ENCODE measurements around the gene CDC42SE2. TPM values are rescaled to one million over a fixed set of nuclear protein-coding genes. Genes with fewer than 3 reads are reported as not detected.

Gene CDC42SE2
- total and polyA plus RNA-seq, 2 of the 4 experiments (the other 2 are of a cell fraction): 12.5 to 19.4 TPM

DNA sequence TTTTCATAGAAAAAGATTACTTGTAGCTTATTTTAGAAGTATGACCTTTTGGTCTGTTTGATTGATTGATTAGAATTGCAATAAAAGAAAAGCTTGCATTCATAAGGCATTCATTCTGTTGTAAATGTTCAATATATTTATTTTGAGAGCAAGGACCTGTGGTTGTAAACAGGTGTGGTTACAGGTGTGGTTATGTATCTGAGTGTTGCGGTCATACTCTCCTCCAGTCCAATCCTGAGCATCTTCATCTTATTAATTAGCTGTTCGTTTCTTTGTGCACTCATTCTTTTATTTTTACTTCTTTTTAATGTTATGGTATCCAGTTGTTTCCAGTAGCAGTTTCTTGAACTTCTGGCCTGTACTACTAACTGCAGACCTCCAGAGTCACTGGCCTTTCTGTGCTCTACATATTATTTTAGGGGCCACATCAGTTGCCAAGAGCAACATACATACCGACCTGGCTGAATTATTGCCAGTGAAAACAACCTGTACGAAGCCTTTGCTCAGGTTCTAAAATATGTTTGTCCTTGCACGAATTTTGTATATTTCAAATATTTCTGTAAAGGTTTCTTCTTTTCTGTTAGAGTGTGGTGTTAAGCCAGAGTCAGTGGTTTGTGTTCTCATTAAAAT, 128.7 kb downstream of the CDC42SE2 start:
- no peak overlapping the region for H2AK5ac ChIP-seq (ENCODE audit: low read depth, low read length)
- H3K23ac ChIP-seq (ENCODE audit: low read depth, low read length): no peak overlapping the region
- intact Hi-C loops (cut with micrococcal nuclease): no loop called here
- H3K9me3 ChIP-seq (ENCODE audit: control insufficient read depth, insufficient read depth, low read length): no peaks in the 10 kb centered on the region
- H4K5ac ChIP-seq (ENCODE audit: low read depth, low read length): no peak overlapping the region
- H2AK9ac ChIP-seq (replicated peaks; ENCODE audit: low read depth, low read length, poor library complexity): no peak overlapping the region
- H3K4me1 ChIP-seq (ENCODE audit: control insufficient read depth, insufficient read depth, low read length): no peaks in the 10 kb centered on the region
- H2BK20ac ChIP-seq (ENCODE audit: low read depth, low read length): no peak overlapping the region
- H3K27ac ChIP-seq (ENCODE audit: insufficient read depth, low read length): no peak overlapping the region
- no peaks in the 10 kb centered on the region for H3K27me3 ChIP-seq (ENCODE audit: control insufficient read depth, insufficient read depth, low read length)
- peaks cover 19% of the 10 kb centered on the region for H3K36me3 ChIP-seq (ENCODE audit: control insufficient read depth, insufficient read depth, low read length)
- POLR2A ChIA-PET (ENCODE audit: unreplicated experiment): no interaction called here
- H4K20me1 ChIP-seq (ENCODE audit: insufficient read depth, low read length): no peaks in the 10 kb centered on the region
- H4K8ac ChIP-seq (ENCODE audit: low read depth in 2 of 2, low read length in 2 of 2): no peak overlapping the region
- ATAC-seq (ENCODE audit: low read depth) (no peak), DNase-seq (no peak)
- H3K79me1 ChIP-seq (ENCODE audit: low read depth in 1 of 2, low read length in 2 of 2): peaks cover 7 to 11% of the 10 kb centered on the region in 2 experiments; a peak in 2 of 4 replicates
- no peak overlapping the region for H3K4me3 ChIP-seq (ENCODE audit: insufficient read depth, low read depth, low read length)
- H3K4me2 ChIP-seq (ENCODE audit: low read depth, low read length): no peak overlapping the region
- 40% methylated on average over 1 of the region's 5 CpGs; no CpG with 5 or more reads in 1 of the 2 experiments for WGBS, 2 experiments (ENCODE audit: extremely low coverage in 2 of 2, insufficient read length in 1 of 2)
- CTCF ChIA-PET: interaction anchor here (0.5 kb wide), 1 partner anchor 229 kb away, joined by 3 read pairs; no protein-coding TSS in a partner anchor
- H3K9ac ChIP-seq (ENCODE audit: low read depth, low read length): no peak overlapping the region
- H3K4ac ChIP-seq (ENCODE audit: low read depth, low read length): no peak overlapping the region
- TSS peak; percentile 63 for BruUV-seq (replicated peaks)
- TF ChIP-seq MXI1 (IDR thresholded peaks at IDR 0.05; ENCODE audit: borderline replicate concordance, low read depth, low read length) (no peak), SMC3 (IDR thresholded peaks at IDR 0.05; ENCODE audit: low read depth, low read length) (no peak), RAD21 (IDR thresholded peaks at IDR 0.05; ENCODE audit: low read length) (no peak), MAZ (IDR thresholded peaks at IDR 0.05; ENCODE audit: borderline replicate concordance, low read depth, low read length) (no peak), RCOR1 (IDR thresholded peaks at IDR 0.05; ENCODE audit: insufficient replicate concordance, low read length) (no peak), BHLHE40 (IDR thresholded peaks at IDR 0.05; ENCODE audit: low read depth, low read length) (no peak), CTCF (conservative IDR thresholded peaks at IDR 0.05; ENCODE audit: low read depth, low read length) (no peak), FOS (IDR thresholded peaks at IDR 0.05; ENCODE audit: low read depth, low read length) (no peak), MAFK (IDR thresholded peaks at IDR 0.05; ENCODE audit: low read depth, low read length) (no peak)
- TF ChIP-seq, protein P1, sequence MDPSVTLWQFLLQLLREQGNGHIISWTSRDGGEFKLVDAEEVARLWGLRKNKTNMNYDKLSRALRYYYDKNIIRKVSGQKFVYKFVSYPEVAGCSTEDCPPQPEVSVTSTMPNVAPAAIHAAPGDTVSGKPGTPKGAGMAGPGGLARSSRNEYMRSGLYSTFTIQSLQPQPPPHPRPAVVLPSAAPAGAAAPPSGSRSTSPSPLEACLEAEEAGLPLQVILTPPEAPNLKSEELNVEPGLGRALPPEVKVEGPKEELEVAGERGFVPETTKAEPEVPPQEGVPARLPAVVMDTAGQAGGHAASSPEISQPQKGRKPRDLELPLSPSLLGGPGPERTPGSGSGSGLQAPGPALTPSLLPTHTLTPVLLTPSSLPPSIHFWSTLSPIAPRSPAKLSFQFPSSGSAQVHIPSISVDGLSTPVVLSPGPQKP (IDR thresholded peaks at IDR 0.05; ENCODE audit: borderline replicate concordance, low read depth, low read length): no peak
- H3K14ac ChIP-seq (replicated peaks; ENCODE audit: low read depth, low read length): no peak overlapping the region
- no peak overlapping the region for H2BK120ac ChIP-seq (ENCODE audit: low read depth, low read length)
- in situ Hi-C loops (cut with MboI; ENCODE audit: low sequenced_read_pairs): no loop called here
- H2BK5ac ChIP-seq (ENCODE audit: low read depth, low read length, poor library complexity, severe bottlenecking): no peak overlapping the region
- H3K56ac ChIP-seq (ENCODE audit: extremely low read depth, insufficient read depth, low read length): no peak overlapping the region
- H3K9me1 ChIP-seq (ENCODE audit: insufficient read depth, low read length): no peaks in the 10 kb centered on the region
- no peak overlapping the region for H3K18ac ChIP-seq (ENCODE audit: low read depth, low read length)
- no peak overlapping the region for H2BK15ac ChIP-seq (ENCODE audit: low read depth, low read length)
- H4K91ac ChIP-seq (ENCODE audit: insufficient read depth, low read depth, low read length): no peak overlapping the region
- H2AFZ ChIP-seq (replicated peaks; ENCODE audit: low read length, poor library complexity): no peak overlapping the region
- dilution Hi-C loops (cut with HindIII; ENCODE audit: low sequenced_read_pairs, unreplicated experiment): no loop called here
